Upper lobe of left lung (tissue), 6 donors: Measurements from ENCODE around the gene KLF6. TPM values are rescaled to one million over a fixed set of nuclear protein-coding genes. Genes with fewer than 3 reads are reported as not detected.
A peak's percentile ranks its signal among the peaks of the same experiment; 100 is the strongest.

Source experiments
- ATAC-seq, 2 donors: fragments of 200-7000 bp; cut with Tn5 transposase; one replicate each; pipeline ENCODE4 v1.9.1; 2022; ENCODE audit warnings: mild to moderate bottlenecking in 2 of 2, moderate library complexity in 2 of 2; ENCODE audit not compliant: low FRiP score in 2 of 2
- DNase-seq, 2 donors: peaks; one replicate each; pipeline ENCODE4 v3.0.0-alpha.2; 2019 to 2020
- H3K27ac ChIP-seq, 4 donors: fragments of 200-600 bp; sonication (generic); one replicate each; pipeline ENCODE4 v1.5.1; 2016 to 2019
- H3K27me3 ChIP-seq, 4 donors: fragments of 200-600 bp; sonication (generic); one replicate each; pipeline ENCODE4 v1.5.1; 2017 to 2019
- H3K36me3 ChIP-seq, 4 donors: fragments of 200-600 bp; sonication (generic); one replicate each; pipeline ENCODE4 v1.5.1; 2016 to 2019
- H3K4me1 ChIP-seq, 4 donors: fragments of 200-600 bp; sonication (generic); one replicate each; pipeline ENCODE4 v1.5.1; 2018 to 2019
- H3K4me3 ChIP-seq, 4 donors: fragments of 200-600 bp; sonication (generic); one replicate each; pipeline ENCODE4 v1.5.1; 2017 to 2019; ENCODE audit warnings: mild to moderate bottlenecking in 2 of 4, moderate library complexity in 1 of 4
- H3K9me3 ChIP-seq, 4 donors: fragments of 200-600 bp; sonication (generic); one replicate each; pipeline ENCODE4 v1.5.1; 2018 to 2019
- CTCF ChIP-seq, 6 experiments: fragments of 450-650 bp in 4 of 6; fragments of 200-600 bp in 2 of 6; sonication (generic) in 2 of 6; IDR thresholded peaks; one replicate each; pipeline ENCODE4 v1.5.1; 2016 to 2019; ENCODE audit warnings: antibody characterized with exemption in 6 of 6
- EP300 ChIP-seq, 4 donors: sonication (generic); formaldehyde crosslinking; IDR thresholded peaks; one replicate each; pipeline ENCODE4 v1.5.1; 2017; ENCODE audit warnings: antibody characterized with exemption in 4 of 4, control low read depth in 2 of 4
- POLR2A ChIP-seq, 4 donors: fragments of 450-650 bp; IDR thresholded peaks; one replicate each; pipeline ENCODE4 v1.5.1; 2016 to 2017; ENCODE audit warnings: antibody characterized with exemption in 4 of 4, mild to moderate bottlenecking in 2 of 4
- POLR2AphosphoS5 ChIP-seq, 2 donors: sonication (generic); formaldehyde crosslinking; IDR thresholded peaks; one replicate each; pipeline ENCODE4 v1.5.1; 2017; ENCODE audit warnings: antibody characterized with exemption in 2 of 2
- whole genome bisulfite sequencing, 2 donors: methylation state at CpG; one replicate each; pipeline ENCODE4 v1.1.5; 2017 to 2018; 5-methylcytosine and 5-hydroxymethylcytosine counted together
- total RNA-seq, 6 donors: library from RNA; depleted of rRNA in 4 of 6; stranded (reverse); fragments of >200 nt in 4 of 6; gene quantifications; one replicate each; pipeline versions ENCODE4 v1.1.0 to v1.2.1, GENCODE V29; 2016 to 2021
- donor health status: DM: no; HTN: no; CAD: no; lungs with moderate emphysema.
- donor health status: DM: no; HTN: yes; CAD: no; lungs with severe emphysema.

Gene KLF6
- total RNA-seq, 6 donors from 2014 or later, result 164 to 439 (median 249) TPM

- ATAC-seq (no peak), DNase-seq (no peak)
- 88 to 94% methylated on average over 7 of the region's 7 CpGs for WGBS, 2 donors
- Histone ChIP-seq H3K4me1 (peaks cover 41 to 46% (median 45%) of the 10 kb centered on the region in 4 donors), H3K4me3 (no peak overlapping the region), H3K36me3 (no peaks in the 10 kb centered on the region), H3K9me3 (no peaks in the 10 kb centered on the region), H3K27me3 (no peaks in the 10 kb centered on the region), H3K27ac (peak overlapping the region; percentile 87 to 90 (median 89))
- TF ChIP-seq EP300 (IDR thresholded peaks at IDR 0.05) (no peak), CTCF (IDR thresholded peaks at IDR 0.05) (no peak), POLR2A (IDR thresholded peaks at IDR 0.05) (no peak), POLR2AphosphoS5 (IDR thresholded peaks at IDR 0.05) (no peak)
These were observed 27.1 kb upstream of the KLF6 start for GRCh38 chr10:3812141-3812540.

- TF ChIP-seq POLR2AphosphoS5 (IDR thresholded peaks at IDR 0.05) (peak in 1 of 2 donors; percentile 55), EP300 (IDR thresholded peaks at IDR 0.05) (peak in 1 of 4 donors; percentile 30), CTCF (IDR thresholded peaks at IDR 0.05) (no peak), POLR2A (IDR thresholded peaks at IDR 0.05) (peak in 1 of 4 donors; percentile 39)
- 25 to 32% methylated on average over 7 of the region's 7 CpGs for WGBS, 2 donors
- Histone ChIP-seq H3K4me3 (peak overlapping the region in 2 of 4 donors; percentile 10 to 12), H3K27ac (peak overlapping the region; percentile 87 to 90 (median 89)), H3K36me3 (no peaks in the 10 kb centered on the region), H3K4me1 (peaks cover 49 to 53% (median 52%) of the 10 kb centered on the region in 4 donors), H3K27me3 (no peaks in the 10 kb centered on the region), H3K9me3 (no peaks in the 10 kb centered on the region)
- DNase-seq (no peak), ATAC-seq (peak; percentile 62 to 64)
These were observed 26.4 kb upstream of the KLF6 start for GRCh38 chr10:3811291-3811870.

- Histone ChIP-seq H3K9me3 (no peaks in the 10 kb centered on the region), H3K4me1 (peaks cover 70 to 76% (median 74%) of the 10 kb centered on the region in 4 donors), H3K36me3 (no peaks in the 10 kb centered on the region), H3K27ac (peak overlapping the region; percentile 87 to 90 (median 89)), H3K27me3 (no peaks in the 10 kb centered on the region), H3K4me3 (no peak overlapping the region)
- DNase-seq (no peak), ATAC-seq (no peak)
- TF ChIP-seq EP300 (IDR thresholded peaks at IDR 0.05), result no peak
- TF ChIP-seq POLR2A (IDR thresholded peaks at IDR 0.05), result no peak
- TF ChIP-seq CTCF (IDR thresholded peaks at IDR 0.05), result no peak
- TF ChIP-seq POLR2AphosphoS5 (IDR thresholded peaks at IDR 0.05), result no peak
- 90 to 91% methylated on average over 6 of the region's 6 CpGs for WGBS, 2 donors
These were observed 23.7 kb upstream of the KLF6 start for GRCh38 chr10:3808689-3809199.

GRCh38 chr10:3807928-3808496 lies 23.0 kb upstream of the KLF6 start:
- Histone ChIP-seq H3K27me3 (no peaks in the 10 kb centered on the region), H3K36me3 (no peaks in the 10 kb centered on the region), H3K4me3 (no peak overlapping the region), H3K9me3 (no peaks in the 10 kb centered on the region), H3K4me1 (peaks cover 71 to 82% (median 76%) of the 10 kb centered on the region in 4 donors), H3K27ac (peak overlapping the region; percentile 85 to 90 (median 88))
- no peak for TF ChIP-seq POLR2AphosphoS5 (IDR thresholded peaks at IDR 0.05)
- TF ChIP-seq POLR2A (IDR thresholded peaks at IDR 0.05), result no peak
- no peak for TF ChIP-seq CTCF (IDR thresholded peaks at IDR 0.05)
- TF ChIP-seq EP300 (IDR thresholded peaks at IDR 0.05), result no peak
- ATAC-seq, result no peak
- 62 to 63% methylated on average over 12 of the region's 12 CpGs for WGBS, 2 donors
- DNase-seq, result no peak
